Pancreas (tissue), 10 donors: ENCODE results near the gene CEP85L. TPM values are rescaled to one million over a fixed set of nuclear protein-coding genes. Genes with fewer than 3 reads are reported as not detected.

Experiments
- ATAC-seq, 4 donors: fragments of 200-7000 bp; cut with Tn5 transposase; one replicate each; pipeline versions ENCODE4 v1.8.0 to v1.9.1; 2020; ENCODE audit warnings: mild to moderate bottlenecking in 4 of 4, moderate library complexity in 4 of 4
- DNase-seq, 6 donors: peaks; one replicate each; pipeline ENCODE4 v3.0.0-alpha.2; 2020
- FAIRE-seq: peaks from 2 replicates; lab custom pipeline; 2012; peaks lifted over from hg19 to GRCh38; lab: Jason Lieb, UNC
- H3K27ac ChIP-seq, 4 donors: fragments of 200-600 bp; sonication (generic); 1 replicate in 3 of 4; 2 replicates in 1 of 4; pipeline versions ENCODE4 v1.5.0 to v1.8.0; 2020
- H3K27me3 ChIP-seq, 4 donors: fragments of 200-600 bp; one replicate each; pipeline ENCODE4 v1.8.0; 2021
- H3K36me3 ChIP-seq, 3 donors: fragments of 200-600 bp; sonication (generic) in 1 of 3; one replicate each; pipeline versions ENCODE4 v1.5.0 to v1.8.0; 2020 to 2021
- H3K4me1 ChIP-seq, 3 donors: fragments of 200-600 bp; one replicate each; pipeline ENCODE4 v1.8.0; 2021
- H3K4me3 ChIP-seq, 4 donors: fragments of 200-600 bp; sonication (generic) in 2 of 4; one replicate each; pipeline versions ENCODE4 v1.5.0 to v1.8.0; 2020 to 2021
- H3K9me3 ChIP-seq, 4 donors: fragments of 200-600 bp; one replicate each; pipeline ENCODE4 v1.8.0; 2021
- WGBS, 2 donors: extraction: QIAGEN DNeasy Blood & Tissue Kit; methylation state at CpG; one replicate each; pipeline ENCODE4 v1.1.7; 2013; 5-methylcytosine and 5-hydroxymethylcytosine counted together
- intact Hi-C, 3 donors: fragments of 100-400 bp; cut with DNase I; formaldehyde crosslinking; loops; one replicate each; pipeline versions ENCODE4 v1.11.1 to v1.14.2; 2022
- polyA plus RNA-seq, 2 donors: library from polyadenylated mRNA; stranded (reverse); fragments of 200-250 nt; gene quantifications; one replicate each; pipeline ENCODE4 v1.2.3, GENCODE V29; 2013
- total RNA-seq, 6 donors: library from RNA; stranded (reverse); fragmentation: NEBNext Ultra II Directional in 4 of 6; extraction: Animal tissue kit (Norgen Biotek cat#: 25700) in 4 of 6; gene quantifications; one replicate each; pipeline versions ENCODE4 v1.2.1 to v1.2.4, GENCODE V29; 2021 to 2023
- TF ChIP-seq, protein P1 (sequence below), 4 donors: fragments of 200-600 bp; sonication (generic) in 3 of 4; IDR thresholded peaks; one replicate each; pipeline versions ENCODE4 v1.5.0 to v1.8.0; 2021; ENCODE audit warnings: antibody characterized with exemption in 4 of 4
- donor health status: healthy with polysubstance abuse.
- donor health status: DM: no; HTN: no; CAD: no; lungs with moderate emphysema.
- donor health status: DM: no; HTN: no; CAD: no.
- donor health status: control.
- donor health status: control.
- donor health status: Bipolar disorder and iron deficiency.
- donor health status: DM: yes; HTN: yes; CAD: no.
- donor health status: DM: no; HTN: no; CAD: no.
- donor health status: DM: no; HTN: no; CAD: no.
- donor health status: DM: yes; HTN: yes; CAD: no.

Gene CEP85L
- total and polyA plus RNA-seq, 8 donors = 1.1 to 8.1 (median 6.1) TPM

DNA sequence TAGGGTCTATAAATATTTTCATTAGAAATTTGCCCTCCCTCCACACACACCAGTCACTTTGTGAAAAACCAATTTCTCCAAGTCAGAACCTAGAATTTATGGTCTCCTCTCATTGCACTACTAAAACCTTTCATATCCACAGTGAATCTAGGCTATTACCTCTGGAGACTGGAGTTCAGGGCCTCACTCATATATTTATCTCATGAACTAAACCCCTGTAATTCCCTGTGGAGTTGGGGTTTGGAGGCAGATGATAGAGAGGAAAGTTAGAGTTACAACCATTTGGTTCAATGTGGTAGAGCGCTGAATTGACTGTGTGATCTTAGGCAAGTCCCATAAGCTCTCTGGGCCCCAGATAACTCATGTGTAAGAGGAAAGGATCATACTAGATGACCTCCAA, 18.2 kb upstream of the CEP85L start:
- Histone ChIP-seq H3K27me3 (no peaks in the 10 kb centered on the region), H3K36me3 (no peaks in the 10 kb centered on the region), H3K4me1 (peaks cover 0 to 6% (median 0%) of the 10 kb centered on the region in 3 donors), H3K9me3 (no peaks in the 10 kb centered on the region), H3K4me3 (no peak overlapping the region), H3K27ac (no peak overlapping the region)
- TF ChIP-seq, protein P1, sequence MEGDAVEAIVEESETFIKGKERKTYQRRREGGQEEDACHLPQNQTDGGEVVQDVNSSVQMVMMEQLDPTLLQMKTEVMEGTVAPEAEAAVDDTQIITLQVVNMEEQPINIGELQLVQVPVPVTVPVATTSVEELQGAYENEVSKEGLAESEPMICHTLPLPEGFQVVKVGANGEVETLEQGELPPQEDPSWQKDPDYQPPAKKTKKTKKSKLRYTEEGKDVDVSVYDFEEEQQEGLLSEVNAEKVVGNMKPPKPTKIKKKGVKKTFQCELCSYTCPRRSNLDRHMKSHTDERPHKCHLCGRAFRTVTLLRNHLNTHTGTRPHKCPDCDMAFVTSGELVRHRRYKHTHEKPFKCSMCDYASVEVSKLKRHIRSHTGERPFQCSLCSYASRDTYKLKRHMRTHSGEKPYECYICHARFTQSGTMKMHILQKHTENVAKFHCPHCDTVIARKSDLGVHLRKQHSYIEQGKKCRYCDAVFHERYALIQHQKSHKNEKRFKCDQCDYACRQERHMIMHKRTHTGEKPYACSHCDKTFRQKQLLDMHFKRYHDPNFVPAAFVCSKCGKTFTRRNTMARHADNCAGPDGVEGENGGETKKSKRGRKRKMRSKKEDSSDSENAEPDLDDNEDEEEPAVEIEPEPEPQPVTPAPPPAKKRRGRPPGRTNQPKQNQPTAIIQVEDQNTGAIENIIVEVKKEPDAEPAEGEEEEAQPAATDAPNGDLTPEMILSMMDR (IDR thresholded peaks at IDR 0.05) = no peak
- ATAC-seq = no peak
- FAIRE-seq = no peak
- intact Hi-C loops = loop anchor here in 1 of 3 donors (10.0 kb wide), 1 partner anchor 215 kb away; no protein-coding TSS in a partner anchor
- DNase-seq = no peak
- WGBS, 2 donors = 98 to 100% methylated on average over 1 of the region's 1 CpG

- Histone ChIP-seq H3K4me3 (no peak overlapping the region), H3K36me3 (no peaks in the 10 kb centered on the region), H3K27ac (no peak overlapping the region), H3K4me1 (peaks cover 0 to 6% (median 0%) of the 10 kb centered on the region in 3 donors), H3K27me3 (no peaks in the 10 kb centered on the region), H3K9me3 (no peaks in the 10 kb centered on the region)
- FAIRE-seq = no peak
- peak in 1 of 4 donors; percentile 36 for ATAC-seq
- no peak for DNase-seq
- TF ChIP-seq, protein P1 (IDR thresholded peaks at IDR 0.05) = no peak
- WGBS, 2 donors = 63% methylated on average over 1 of the region's 1 CpG
- intact Hi-C loops = loop anchor here in 1 of 3 donors (10.0 kb wide), 1 partner anchor 216 kb away; no protein-coding TSS in a partner anchor
Measured at GRCh38 chr6:118668761-118669385, 17.5 kb upstream of the CEP85L start.

- Histone ChIP-seq H3K27ac (no peak overlapping the region), H3K27me3 (no peaks in the 10 kb centered on the region), H3K36me3 (no peaks in the 10 kb centered on the region), H3K4me1 (peaks cover 0 to 6% (median 0%) of the 10 kb centered on the region in 3 donors), H3K9me3 (no peaks in the 10 kb centered on the region), H3K4me3 (no peak overlapping the region)
- DNase-seq (no peak), ATAC-seq (no peak), FAIRE-seq (no peak)
- WGBS, 2 donors = 82 to 87% methylated on average over 1 of the region's 1 CpG
- TF ChIP-seq, protein P1 (IDR thresholded peaks at IDR 0.05) = no peak
- intact Hi-C loops = loop anchor here in 1 of 3 donors (10.0 kb wide), 1 partner anchor 217 kb away; no protein-coding TSS in a partner anchor
Measured at GRCh38 chr6:118667988-118668387, 16.6 kb upstream of the CEP85L start.

DNA sequence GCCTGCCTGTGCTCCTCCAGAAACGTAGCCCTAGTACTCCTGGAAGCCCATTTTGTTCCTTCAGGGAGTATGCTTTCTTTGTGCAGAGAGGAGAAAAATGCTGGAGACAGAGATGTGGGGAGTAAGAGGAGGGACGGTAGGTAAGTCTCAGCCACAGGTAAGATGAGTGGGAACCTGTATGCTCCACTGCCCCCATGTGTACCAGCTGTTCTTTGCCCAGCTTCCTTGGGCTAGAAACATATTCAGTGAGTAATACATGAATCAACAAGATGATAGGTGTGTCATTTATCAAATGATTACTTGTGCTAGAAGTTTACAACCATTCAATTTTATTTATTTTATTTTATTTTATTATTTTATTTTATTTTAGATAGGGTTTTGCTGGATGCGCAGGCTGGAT, 13.6 kb upstream of the CEP85L start:
- 61 to 84% methylated on average over 3 of the region's 3 CpGs for WGBS, 2 donors
- Histone ChIP-seq H3K27me3 (no peaks in the 10 kb centered on the region), H3K9me3 (no peaks in the 10 kb centered on the region), H3K4me3 (no peak overlapping the region), H3K36me3 (no peaks in the 10 kb centered on the region), H3K27ac (no peak overlapping the region), H3K4me1 (peaks cover 0 to 6% (median 0%) of the 10 kb centered on the region in 3 donors)
- FAIRE-seq (no peak), DNase-seq (no peak), ATAC-seq (peak in 2 of 4 donors; percentile 67 to 70)
- intact Hi-C loops = loop anchor here in 1 of 3 donors (10.0 kb wide), 1 partner anchor 220 kb away; no protein-coding TSS in a partner anchor
- TF ChIP-seq, protein P1 (IDR thresholded peaks at IDR 0.05) = no peak
